Dermis microvascular lymphatic vessel endothelial cell (primary cell): ENCODE measurements around the gene EVI5. TPM values are rescaled to one million over a fixed set of nuclear protein-coding genes. Genes with fewer than 3 reads are reported as not detected.
"Not testable (repeated sequence)": the region's sequence is repeated elsewhere in the genome, so short reads cannot be mapped to it uniquely, and the experiment has no call there.

Experiments used
- DNase-seq, 2 donors: peaks; one replicate each; pipeline versions ENCODE4 v3.0.0 to v3.0.0-alpha.2; 2010; ENCODE audit warnings: low read depth in 2 of 2
- total RNA-seq: library from RNA; depleted of rRNA; stranded (reverse); fragments of >200 nt; gene quantifications from 2 replicates; pipeline ENCODE4 v1.2.1, GENCODE V29; 2014

Gene EVI5
- total RNA-seq, 1 donor from 2014 or later: 19.4 TPM

- peak in 1 of 2 donors; percentile 38 for DNase-seq
Observed at GRCh38 chr1:92583821-92584760, 200.8 kb downstream of the EVI5 start.

GRCh38 chr1:92577261-92577895 is 207.5 kb downstream of the EVI5 start:
- peak in 1 of 2 donors; percentile 21 for DNase-seq

GRCh38 chr1:92575123-92575522 is 209.8 kb downstream of the EVI5 start:
- no peak for DNase-seq

- no peak for DNase-seq
Observed at GRCh38 chr1:92572520-92572919, 212.4 kb downstream of the EVI5 start.

GRCh38 chr1:92571578-92571977 is 213.3 kb downstream of the EVI5 start:
- no peak for DNase-seq

GRCh38 chr1:92567211-92567868 is 217.6 kb downstream of the EVI5 start:
- DNase-seq: no peak

- DNase-seq: no peak
Observed at GRCh38 chr1:92563457-92564216, 221.3 kb downstream of the EVI5 start.

- DNase-seq: no peak
Observed at GRCh38 chr1:92556350-92556749, 228.6 kb downstream of the EVI5 start.

GRCh38 chr1:92554216-92554615 is 230.7 kb downstream of the EVI5 start:
- no peak for DNase-seq

GRCh38 chr1:92551916-92552315 is 233.0 kb downstream of the EVI5 start:
- DNase-seq: no peak

GRCh38 chr1:92544756-92545165 is 240.1 kb downstream of the EVI5 start:
- DNase-seq: no peak

- no peak for DNase-seq
Observed at GRCh38 chr1:92543131-92544055, 241.5 kb downstream of the EVI5 start.

- peak in 1 of 2 donors; percentile 2 for DNase-seq
Observed at GRCh38 chr1:92538413-92539061, 246.4 kb downstream of the EVI5 start.

- peak in 1 of 2 donors; percentile 29 for DNase-seq
Observed at GRCh38 chr1:92538048-92538412, 246.9 kb downstream of the EVI5 start.

GRCh38 chr1:92536980-92537884 is 247.7 kb downstream of the EVI5 start:
- DNase-seq: peak; percentile 25 to 68

- DNase-seq: peak in 1 of 2 donors; percentile 14
Observed at GRCh38 chr1:92536211-92536979, 248.5 kb downstream of the EVI5 start.

- DNase-seq: not testable (repeated sequence)
Observed at GRCh38 chr1:92532371-92532770, 252.5 kb downstream of the EVI5 start.

- not testable (repeated sequence) for DNase-seq
Observed at GRCh38 chr1:92531939-92532338, 253.0 kb downstream of the EVI5 start.
